Body of pancreas (tissue), 4 donors: ENCODE measurements around the gene ZNF416.

Experiments used
- POLR2A ChIP-seq, 3 donors: fragments of 450-650 bp; IDR thresholded peaks; one replicate each; pipeline ENCODE4 v1.6.1; 2016; ENCODE audit warnings: antibody characterized with exemption in 3 of 3, mild to moderate bottlenecking in 2 of 3
- TF ChIP-seq, protein P1 (sequence below), 7 experiments: fragments of 450-650 bp in 4 of 7; fragments of 200-600 bp in 3 of 7; sonication (generic) in 3 of 7; IDR thresholded peaks; one replicate each; pipeline ENCODE4 v1.5.1; 2016 to 2019; ENCODE audit warnings: antibody characterized with exemption in 7 of 7

DNA sequence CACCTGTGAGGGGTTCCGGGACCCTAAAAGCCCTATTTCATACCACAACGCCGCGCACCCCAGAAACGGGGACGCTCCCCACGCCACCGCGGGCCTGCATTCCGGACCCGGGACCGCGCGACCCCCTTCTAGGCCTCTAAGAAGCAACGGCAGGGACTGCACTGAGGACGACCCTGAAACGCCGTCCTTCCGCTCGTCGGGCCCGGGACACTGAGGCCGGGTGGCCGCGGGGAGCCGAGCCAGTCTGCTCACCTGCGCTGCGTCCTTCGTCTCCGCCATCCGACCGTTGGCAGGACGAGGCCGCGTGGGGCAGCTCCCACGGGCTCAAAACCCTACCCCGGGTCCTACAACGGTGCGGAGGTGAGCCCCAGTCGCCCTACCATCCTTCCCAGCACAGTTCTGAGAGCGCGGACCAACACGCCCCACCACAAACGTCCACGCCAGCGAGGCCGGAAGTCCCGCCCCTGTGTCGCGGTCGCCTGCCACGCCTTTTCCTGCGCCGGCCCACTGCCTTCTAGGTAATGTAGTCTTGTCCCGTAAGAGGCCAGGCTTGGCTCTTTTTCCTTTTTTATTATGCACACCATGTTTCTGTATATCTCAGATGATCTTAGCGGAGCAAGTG is 19.2 kb downstream of the ZNF416 start, which contains the start of gene ZNF550:
- TF ChIP-seq, protein P1, sequence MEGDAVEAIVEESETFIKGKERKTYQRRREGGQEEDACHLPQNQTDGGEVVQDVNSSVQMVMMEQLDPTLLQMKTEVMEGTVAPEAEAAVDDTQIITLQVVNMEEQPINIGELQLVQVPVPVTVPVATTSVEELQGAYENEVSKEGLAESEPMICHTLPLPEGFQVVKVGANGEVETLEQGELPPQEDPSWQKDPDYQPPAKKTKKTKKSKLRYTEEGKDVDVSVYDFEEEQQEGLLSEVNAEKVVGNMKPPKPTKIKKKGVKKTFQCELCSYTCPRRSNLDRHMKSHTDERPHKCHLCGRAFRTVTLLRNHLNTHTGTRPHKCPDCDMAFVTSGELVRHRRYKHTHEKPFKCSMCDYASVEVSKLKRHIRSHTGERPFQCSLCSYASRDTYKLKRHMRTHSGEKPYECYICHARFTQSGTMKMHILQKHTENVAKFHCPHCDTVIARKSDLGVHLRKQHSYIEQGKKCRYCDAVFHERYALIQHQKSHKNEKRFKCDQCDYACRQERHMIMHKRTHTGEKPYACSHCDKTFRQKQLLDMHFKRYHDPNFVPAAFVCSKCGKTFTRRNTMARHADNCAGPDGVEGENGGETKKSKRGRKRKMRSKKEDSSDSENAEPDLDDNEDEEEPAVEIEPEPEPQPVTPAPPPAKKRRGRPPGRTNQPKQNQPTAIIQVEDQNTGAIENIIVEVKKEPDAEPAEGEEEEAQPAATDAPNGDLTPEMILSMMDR (IDR thresholded peaks at IDR 0.05), result no peak
- TF ChIP-seq POLR2A (IDR thresholded peaks at IDR 0.05), result peak; percentile 24 to 70 (median 60)
